CD4-positive, alpha-beta memory T cell (primary cell): ENCODE measurements around the gene TRIM36. TPM values are rescaled to one million over a fixed set of nuclear protein-coding genes. Genes with fewer than 3 reads are reported as not detected.

Experiments
- CTCF ChIA-PET: fragments of 350-600 bp; sonication (Branson Sonifier 250); formaldehyde crosslinking; loops from one replicate; lab custom pipeline; 2021; ENCODE audit warnings: inconsistent platforms; ENCODE audit not compliant: partially characterized antibody; lab: Charles Lee
- POLR2A ChIA-PET: fragments of 350-600 bp; sonication (Branson Sonifier 250); formaldehyde crosslinking; loops from one replicate; lab custom pipeline; 2021; ENCODE audit not compliant: partially characterized antibody; lab: Charles Lee
- DNase-seq, 5 donors: peaks; one replicate each; pipeline versions ENCODE4 v3.0.0 to v3.0.0-alpha.2; 2020 to 2022; ENCODE audit warnings: mixed read lengths in 1 of 5
- H3K27ac ChIP-seq: one replicate; pipeline ENCODE4 v1.7.0; 2013; ENCODE audit warnings: low read depth, low read length
- H3K27me3 ChIP-seq: 2 replicates; pipeline ENCODE4 v1.7.0; 2013; ENCODE audit warnings: mild to moderate bottlenecking, low read length, moderate library complexity; ENCODE audit not compliant: insufficient read depth
- H3K36me3 ChIP-seq: 2 replicates; pipeline ENCODE4 v1.7.0; 2013; ENCODE audit warnings: mild to moderate bottlenecking, low read length, moderate library complexity; ENCODE audit not compliant: insufficient read depth
- H3K4me1 ChIP-seq: 2 replicates; pipeline ENCODE4 v1.7.0; 2013; ENCODE audit warnings: mild to moderate bottlenecking, low read length, moderate library complexity; ENCODE audit not compliant: insufficient read depth
- H3K4me3 ChIP-seq, 2 donors: one replicate each; pipeline ENCODE4 v1.7.0; 2013; ENCODE audit warnings: low read length in 2 of 2, mild to moderate bottlenecking in 1 of 2
- H3K9me3 ChIP-seq, 2 donors: one replicate each; pipeline ENCODE4 v1.7.0; 2013; ENCODE audit warnings: low read length in 2 of 2, control low read depth in 1 of 2; ENCODE audit not compliant: control insufficient read depth in 1 of 2
- H3K27ac Mint-ChIP-seq, 7 donors: one replicate each; pipeline ENCODE4 v1.8.0; 2020 to 2021; ENCODE audit warnings: mixed read lengths in 7 of 7, mild to moderate bottlenecking in 6 of 7, inconsistent platforms in 3 of 7, moderate library complexity in 3 of 7
- H3K27me3 Mint-ChIP-seq, 2 donors: one replicate each; pipeline ENCODE4 v1.8.0; 2020 to 2021; ENCODE audit warnings: mixed read lengths in 2 of 2
- H3K36me3 Mint-ChIP-seq, 2 donors: one replicate each; pipeline ENCODE4 v1.8.0; 2020 to 2021; ENCODE audit warnings: mixed read lengths in 2 of 2, inconsistent platforms in 1 of 2, mild to moderate bottlenecking in 1 of 2
- H3K4me1 Mint-ChIP-seq, 4 donors: one replicate each; pipeline ENCODE4 v1.8.0; 2020 to 2021; ENCODE audit warnings: mixed read lengths in 4 of 4, mild to moderate bottlenecking in 1 of 4
- H3K4me3 Mint-ChIP-seq, 8 donors: one replicate each; pipeline ENCODE4 v1.8.0; 2020 to 2021; ENCODE audit warnings: mixed read lengths in 8 of 8, mild to moderate bottlenecking in 7 of 8, moderate library complexity in 6 of 8, inconsistent platforms in 3 of 8
- H3K9me3 Mint-ChIP-seq, 8 donors: one replicate each; pipeline ENCODE4 v1.8.0; 2020 to 2021; ENCODE audit warnings: mixed read lengths in 8 of 8, mild to moderate bottlenecking in 5 of 8, inconsistent platforms in 3 of 8, moderate library complexity in 1 of 8
- intact Hi-C: fragments of 100-400 bp; cut with micrococcal nuclease; formaldehyde crosslinking; loops from one replicate; pipeline ENCODE4 v1.15.1; 2023
- polyA plus RNA-seq, 2 donors: library from polyadenylated mRNA; unstranded; fragments of 300-500 nt; fragmentation: Illumina TruSeq; gene quantifications; one replicate each; pipeline ENCODE4 v1.2.3, GENCODE V29; 2021
- total RNA-seq, 2 experiments: library from RNA; stranded (reverse); gene quantifications; one replicate each; pipeline ENCODE4 v1.2.3, GENCODE V29; 2021

Gene TRIM36
- not detected for total RNA-seq
- not detected for polyA plus RNA-seq

DNA sequence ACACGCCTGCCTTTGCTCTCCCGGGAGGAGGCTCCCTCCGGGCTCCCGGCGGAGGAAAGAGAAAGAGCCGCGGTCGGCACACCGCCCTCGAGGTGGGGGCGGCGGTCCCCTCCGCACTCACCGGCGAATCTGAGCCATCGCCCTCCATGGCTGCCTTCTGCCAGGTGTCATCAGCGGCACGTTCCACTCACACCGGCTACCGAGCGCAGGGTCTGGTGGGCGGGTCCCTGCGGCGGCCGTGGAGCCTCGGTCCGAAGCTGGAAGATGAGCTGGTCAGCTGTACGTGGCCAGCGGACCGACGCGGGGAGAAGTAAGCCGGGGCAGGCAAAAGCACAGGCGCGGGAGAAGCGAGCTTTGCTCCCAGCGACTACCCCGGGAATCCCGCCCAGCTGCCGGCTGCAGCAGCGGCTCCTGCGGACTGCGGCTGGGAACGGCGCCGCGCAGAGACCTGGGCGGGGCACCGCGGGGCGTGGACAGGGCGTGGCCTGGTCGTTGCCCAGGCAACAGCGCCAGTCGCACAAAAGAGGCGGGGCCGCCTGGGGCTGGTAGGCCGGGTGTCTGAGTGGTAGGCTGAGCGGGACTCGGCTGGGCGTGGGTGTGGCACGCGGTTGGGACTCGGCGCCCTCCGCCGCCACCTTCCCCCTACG, at the start of gene TRIM36:
Gene TRIM36 (minus strand): TSS at position 422 of the 647 bp plus-strand sequence. CDS start 274 bp downstream, at position 148.
- Histone ChIP-seq H3K9me3 (no peaks in the 10 kb centered on the region), H3K36me3 (no peaks in the 10 kb centered on the region), H3K4me1 (peaks cover 21% of the 10 kb centered on the region), H3K27ac (no peak within 1 kb of the TSS), H3K27me3 (peaks cover 43% of the 10 kb centered on the region), H3K4me3 (peak within 1 kb of the TSS; percentile 17 to 67)
- Mint-ChIP-seq H3K27me3 (peaks cover 38 to 48% of the 10 kb centered on the region in 2 donors), H3K4me3 (peak within 1 kb of the TSS; percentile 79 to 84 (median 81)), H3K4me1 (peaks cover 2 to 13% (median 11%) of the 10 kb centered on the region in 4 donors), H3K36me3 (no peaks in the 10 kb centered on the region), H3K9me3 (peaks cover 0 to 17% (median 11%) of the 10 kb centered on the region in 8 donors), H3K27ac (peak within 1 kb of the TSS in 3 of 7 donors; percentile 25 to 64 (median 41))
- CTCF ChIA-PET, result no interaction called here
- intact Hi-C loops, result loop anchor here (1.0 to 5.0 kb wide), 3 partner anchors 11 to 673 kb away; partner anchors contain the start of genes AP3S1, ATG12 and FEM1C
- POLR2A ChIA-PET, result interaction anchor here (0.6 to 0.7 kb wide), 2 partner anchors 9 to 47 kb away, joined by 3 read pairs; no protein-coding TSS in a partner anchor
- peak; percentile 83 to 87 (median 86) for DNase-seq

- Histone ChIP-seq H3K27me3 (no peaks in the 10 kb centered on the region), H3K27ac (no peak overlapping the region), H3K36me3 (peaks cover 15% of the 10 kb centered on the region), H3K4me1 (no peaks in the 10 kb centered on the region), H3K4me3 (no peak overlapping the region), H3K9me3 (no peaks in the 10 kb centered on the region)
- no peak overlapping the region for H3K4me3 Mint-ChIP-seq
- CTCF ChIA-PET, result no interaction called here
- H3K27me3 Mint-ChIP-seq, result no peaks in the 10 kb centered on the region
- DNase-seq, result no peak
- POLR2A ChIA-PET, result no interaction called here
- H3K9me3 Mint-ChIP-seq, result no peaks in the 10 kb centered on the region
- no peak overlapping the region for H3K27ac Mint-ChIP-seq
- H3K36me3 Mint-ChIP-seq, result peaks cover 22 to 53% of the 10 kb centered on the region in 2 donors
- intact Hi-C loops, result no loop called here
- peaks cover 2 to 6% (median 4%) of the 10 kb centered on the region in 4 donors for H3K4me1 Mint-ChIP-seq
These were observed 44.8 kb upstream of the TRIM36 start for GRCh38 chr5:115214541-115214940.

DNA sequence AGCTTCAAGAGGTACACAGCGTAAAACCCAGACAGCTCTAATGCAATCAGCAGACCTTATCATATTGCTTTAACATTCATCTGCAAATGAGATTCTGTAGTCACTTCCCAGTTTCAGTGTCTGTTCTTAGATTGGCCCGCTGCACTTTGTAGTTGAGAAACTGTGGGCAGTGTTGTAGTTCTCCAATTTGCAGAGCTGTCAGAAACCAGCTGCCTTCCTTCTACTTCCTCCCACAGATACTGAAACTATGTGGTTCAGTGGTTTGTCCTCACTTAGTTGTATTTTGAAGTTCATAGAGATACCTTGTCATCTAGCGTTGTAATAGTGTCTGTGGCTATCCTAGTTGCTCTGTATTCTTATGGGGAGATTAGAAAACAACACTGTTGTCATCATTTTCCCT, 39.6 kb upstream of the TRIM36 start:
- CTCF ChIA-PET, result no interaction called here
- Histone ChIP-seq H3K9me3 (no peaks in the 10 kb centered on the region), H3K27ac (no peak overlapping the region), H3K4me1 (no peaks in the 10 kb centered on the region), H3K36me3 (peaks cover 9% of the 10 kb centered on the region), H3K4me3 (no peak overlapping the region), H3K27me3 (no peaks in the 10 kb centered on the region)
- Mint-ChIP-seq H3K9me3 (no peaks in the 10 kb centered on the region), H3K4me1 (peaks cover 7 to 12% (median 9%) of the 10 kb centered on the region in 4 donors), H3K27ac (peak overlapping the region in 3 of 7 donors; percentile 0 to 9 (median 2)), H3K36me3 (peaks cover 19 to 33% of the 10 kb centered on the region in 2 donors), H3K4me3 (peak overlapping the region in 1 of 8 donors; percentile 13), H3K27me3 (no peaks in the 10 kb centered on the region)
- POLR2A ChIA-PET, result no interaction called here
- peak; percentile 27 to 40 (median 32) for DNase-seq
- intact Hi-C loops, result no loop called here

GRCh38 chr5:115202952-115203351, 33.2 kb upstream of the TRIM36 start:
- no peak for DNase-seq
- H3K36me3 Mint-ChIP-seq, result peaks cover 7 to 15% of the 10 kb centered on the region in 2 donors
- CTCF ChIA-PET, result no interaction called here
- no peak overlapping the region for H3K27ac Mint-ChIP-seq
- no peaks in the 10 kb centered on the region for H3K9me3 ChIP-seq
- H3K27me3 ChIP-seq, result no peaks in the 10 kb centered on the region
- intact Hi-C loops, result no loop called here
- H3K27me3 Mint-ChIP-seq, result no peaks in the 10 kb centered on the region
- H3K4me3 ChIP-seq, result no peak overlapping the region
- no peak overlapping the region for H3K4me3 Mint-ChIP-seq
- no peak overlapping the region for H3K27ac ChIP-seq
- H3K9me3 Mint-ChIP-seq, result peaks cover 0 to 7% (median 0%) of the 10 kb centered on the region in 8 donors
- POLR2A ChIA-PET, result no interaction called here
- H3K36me3 ChIP-seq, result no peaks in the 10 kb centered on the region
- no peaks in the 10 kb centered on the region for H3K4me1 Mint-ChIP-seq
- H3K4me1 ChIP-seq, result no peaks in the 10 kb centered on the region

DNA sequence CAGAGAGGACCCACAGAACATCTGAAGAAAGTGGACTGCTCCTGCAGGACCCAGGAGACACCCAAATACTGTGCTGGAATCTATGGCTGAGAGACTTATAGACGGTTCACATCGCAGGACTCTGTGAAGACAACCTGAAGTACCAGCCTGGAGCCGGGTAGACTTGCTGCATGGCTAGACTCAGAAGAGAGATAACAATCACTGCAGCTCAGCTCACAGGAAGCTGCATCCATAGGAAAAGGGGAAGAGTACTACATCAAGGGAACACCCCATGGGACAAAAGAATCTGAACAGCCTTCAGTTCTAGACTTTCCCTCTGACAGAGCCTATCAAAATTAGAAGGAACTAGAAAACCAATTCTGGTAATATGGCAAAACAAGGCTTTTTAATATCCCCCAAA, 26.5 kb upstream of the TRIM36 start:
- DNase-seq, result no peak
- Histone ChIP-seq H3K36me3 (no peaks in the 10 kb centered on the region), H3K4me3 (no peak overlapping the region), H3K27ac (no peak overlapping the region), H3K4me1 (no peaks in the 10 kb centered on the region), H3K9me3 (no peaks in the 10 kb centered on the region), H3K27me3 (no peaks in the 10 kb centered on the region)
- CTCF ChIA-PET, result no interaction called here
- H3K4me3 Mint-ChIP-seq, result no peak overlapping the region
- peaks cover 0 to 1% of the 10 kb centered on the region in 2 donors for H3K27me3 Mint-ChIP-seq
- peaks cover 0 to 7% of the 10 kb centered on the region in 2 donors for H3K36me3 Mint-ChIP-seq
- no peaks in the 10 kb centered on the region for H3K4me1 Mint-ChIP-seq
- POLR2A ChIA-PET, result no interaction called here
- intact Hi-C loops, result no loop called here
- no peak overlapping the region for H3K27ac Mint-ChIP-seq
- H3K9me3 Mint-ChIP-seq, result peaks cover 0 to 7% (median 0%) of the 10 kb centered on the region in 8 donors

DNA sequence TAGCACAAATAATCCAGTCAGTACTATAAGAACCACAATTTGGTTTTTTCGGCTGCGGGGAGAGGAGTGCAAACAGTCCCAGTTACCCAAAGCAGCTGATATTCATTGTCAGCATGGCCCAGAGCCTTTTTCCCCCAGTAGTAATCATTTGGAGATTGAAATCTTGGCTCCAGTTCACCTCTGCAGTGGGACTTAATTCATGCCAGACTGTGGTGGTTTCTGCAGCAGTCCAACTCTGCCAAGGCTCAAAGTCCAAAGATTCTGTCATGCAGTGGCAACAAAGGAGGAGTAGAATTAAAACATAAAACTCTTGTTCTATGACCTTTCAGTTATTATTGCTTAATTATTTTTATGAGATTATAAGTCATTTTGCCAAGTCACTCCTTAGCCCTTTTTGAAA, 25.0 kb upstream of the TRIM36 start:
- Histone ChIP-seq H3K27ac (no peak overlapping the region), H3K9me3 (no peaks in the 10 kb centered on the region), H3K36me3 (no peaks in the 10 kb centered on the region), H3K4me1 (no peaks in the 10 kb centered on the region), H3K27me3 (no peaks in the 10 kb centered on the region), H3K4me3 (no peak overlapping the region)
- Mint-ChIP-seq H3K9me3 (peaks cover 0 to 7% (median 0%) of the 10 kb centered on the region in 8 donors), H3K27ac (no peak overlapping the region), H3K4me1 (no peaks in the 10 kb centered on the region), H3K27me3 (peaks cover 0 to 3% of the 10 kb centered on the region in 2 donors), H3K4me3 (no peak overlapping the region), H3K36me3 (peaks cover 0 to 7% of the 10 kb centered on the region in 2 donors)
- no peak for DNase-seq
- CTCF ChIA-PET, result no interaction called here
- POLR2A ChIA-PET, result no interaction called here
- intact Hi-C loops, result no loop called here

- H3K27me3 Mint-ChIP-seq, result peaks cover 0 to 3% of the 10 kb centered on the region in 2 donors
- no peaks in the 10 kb centered on the region for H3K9me3 Mint-ChIP-seq
- no peak for DNase-seq
- ChIA-PET CTCF (no interaction called here), POLR2A (no interaction called here)
- H3K9me3 ChIP-seq, result no peaks in the 10 kb centered on the region
- H3K4me1 Mint-ChIP-seq, result no peaks in the 10 kb centered on the region
- H3K27me3 ChIP-seq, result no peaks in the 10 kb centered on the region
- no peak overlapping the region for H3K27ac ChIP-seq
- no peak overlapping the region for H3K4me3 Mint-ChIP-seq
- H3K4me3 ChIP-seq, result no peak overlapping the region
- no peaks in the 10 kb centered on the region for H3K4me1 ChIP-seq
- H3K27ac Mint-ChIP-seq, result no peak overlapping the region
- no peaks in the 10 kb centered on the region for H3K36me3 Mint-ChIP-seq
- intact Hi-C loops, result no loop called here
- no peaks in the 10 kb centered on the region for H3K36me3 ChIP-seq
These were observed 23.6 kb upstream of the TRIM36 start for GRCh38 chr5:115193295-115193694.
